Measurements from ENCODE around the gene KRT84. TPM values are rescaled to one million over a fixed set of nuclear protein-coding genes. Genes with fewer than 3 reads are reported as not detected.

Gene KRT84
- total RNA-seq, 1 donor from 2014 or later, result not detected

DNA sequence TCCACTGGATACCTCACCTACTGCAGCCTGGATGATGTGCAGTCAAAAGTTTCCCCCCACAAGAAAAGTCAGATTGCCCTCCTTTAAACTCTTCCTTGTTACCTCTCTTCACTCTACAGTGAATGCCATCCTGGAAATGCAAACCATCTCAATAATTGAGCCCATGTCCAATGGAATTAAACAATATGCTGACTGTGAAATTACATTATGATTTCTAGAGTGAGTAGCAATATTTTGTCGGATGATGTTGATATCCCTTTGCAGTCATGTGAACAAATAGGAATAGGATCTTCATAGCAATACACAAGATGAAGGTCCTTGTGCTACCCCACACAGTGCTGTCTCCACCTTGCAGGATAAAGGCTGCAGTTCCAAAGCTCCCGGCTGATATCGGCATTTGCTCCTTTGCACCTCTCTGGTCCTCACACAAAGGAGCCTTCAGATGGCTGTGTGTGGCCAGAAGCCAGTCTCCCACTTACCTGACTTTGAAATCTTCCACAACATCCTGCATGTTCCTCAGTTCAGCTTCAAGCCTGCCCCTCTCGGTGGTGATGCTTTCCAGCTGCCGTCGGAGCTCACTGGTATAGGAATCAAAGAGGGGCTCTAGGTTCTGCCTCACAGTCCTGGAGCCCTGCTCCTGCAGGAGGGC is 47.2 kb upstream of the KRT84 start:
- DNase-seq (ENCODE audit: extremely low spot score, unreplicated experiment), result no peak
- TF ChIP-seq CTCF (IDR thresholded peaks at IDR 0.05), result no peak
- Mint-ChIP-seq H3K27ac (ENCODE audit: unreplicated experiment) (no peak overlapping the region), H3K27me3 (ENCODE audit: unreplicated experiment) (peaks cover 58% of the 10 kb centered on the region), H3K9me3 (ENCODE audit: unreplicated experiment) (no peaks in the 10 kb centered on the region), H3K4me3 (ENCODE audit: unreplicated experiment) (no peak overlapping the region), H3K4me1 (ENCODE audit: unreplicated experiment) (no peaks in the 10 kb centered on the region), H3K36me3 (ENCODE audit: unreplicated experiment) (no peaks in the 10 kb centered on the region)

GRCh38 chr12:52428121-52428520 is 42.7 kb upstream of the KRT84 start:
- H3K4me1 Mint-ChIP-seq (ENCODE audit: unreplicated experiment), result no peaks in the 10 kb centered on the region
- TF ChIP-seq CTCF (IDR thresholded peaks at IDR 0.05), result no peak
- H3K9me3 Mint-ChIP-seq (ENCODE audit: unreplicated experiment), result no peaks in the 10 kb centered on the region
- DNase-seq (ENCODE audit: extremely low spot score, unreplicated experiment), result no peak
- no peak overlapping the region for H3K4me3 Mint-ChIP-seq (ENCODE audit: unreplicated experiment)
- no peak overlapping the region for H3K27ac Mint-ChIP-seq (ENCODE audit: unreplicated experiment)
- H3K36me3 Mint-ChIP-seq (ENCODE audit: unreplicated experiment), result no peaks in the 10 kb centered on the region
- peaks cover 71% of the 10 kb centered on the region for H3K27me3 Mint-ChIP-seq (ENCODE audit: unreplicated experiment)

DNA sequence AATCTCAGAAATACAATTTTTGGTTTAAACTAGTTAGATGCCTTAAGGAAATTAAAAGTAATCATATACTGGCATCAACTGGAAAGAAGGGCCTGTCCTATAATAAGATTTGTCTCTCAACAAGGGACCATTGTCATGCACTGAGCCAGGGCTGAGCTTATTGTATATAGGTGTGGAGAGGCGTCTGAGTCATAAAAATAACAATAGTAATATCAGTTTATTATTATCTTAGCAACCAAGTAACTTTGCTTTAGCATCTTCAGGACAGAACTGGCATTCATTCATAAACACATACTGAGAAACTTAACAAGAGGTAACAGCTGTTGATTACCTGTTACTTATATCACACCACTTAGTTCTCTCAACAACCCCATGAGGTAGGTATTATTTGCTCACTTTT is 41.6 kb upstream of the KRT84 start:
- Mint-ChIP-seq H3K27me3 (ENCODE audit: unreplicated experiment) (peaks cover 71% of the 10 kb centered on the region), H3K4me3 (ENCODE audit: unreplicated experiment) (no peak overlapping the region), H3K27ac (ENCODE audit: unreplicated experiment) (no peak overlapping the region), H3K9me3 (ENCODE audit: unreplicated experiment) (no peaks in the 10 kb centered on the region), H3K36me3 (ENCODE audit: unreplicated experiment) (no peaks in the 10 kb centered on the region), H3K4me1 (ENCODE audit: unreplicated experiment) (no peaks in the 10 kb centered on the region)
- DNase-seq (ENCODE audit: extremely low spot score, unreplicated experiment), result no peak
- TF ChIP-seq CTCF (IDR thresholded peaks at IDR 0.05), result no peak

- no peak for TF ChIP-seq CTCF (IDR thresholded peaks at IDR 0.05)
- no peak for DNase-seq (ENCODE audit: extremely low spot score, unreplicated experiment)
- H3K36me3 Mint-ChIP-seq (ENCODE audit: unreplicated experiment), result no peaks in the 10 kb centered on the region
- no peak overlapping the region for H3K4me3 Mint-ChIP-seq (ENCODE audit: unreplicated experiment)
- no peak overlapping the region for H3K27ac Mint-ChIP-seq (ENCODE audit: unreplicated experiment)
- H3K4me1 Mint-ChIP-seq (ENCODE audit: unreplicated experiment), result no peaks in the 10 kb centered on the region
- peaks cover 76% of the 10 kb centered on the region for H3K27me3 Mint-ChIP-seq (ENCODE audit: unreplicated experiment)
- no peaks in the 10 kb centered on the region for H3K9me3 Mint-ChIP-seq (ENCODE audit: unreplicated experiment)
Measured at GRCh38 chr12:52426034-52426433, 40.6 kb upstream of the KRT84 start.

DNA sequence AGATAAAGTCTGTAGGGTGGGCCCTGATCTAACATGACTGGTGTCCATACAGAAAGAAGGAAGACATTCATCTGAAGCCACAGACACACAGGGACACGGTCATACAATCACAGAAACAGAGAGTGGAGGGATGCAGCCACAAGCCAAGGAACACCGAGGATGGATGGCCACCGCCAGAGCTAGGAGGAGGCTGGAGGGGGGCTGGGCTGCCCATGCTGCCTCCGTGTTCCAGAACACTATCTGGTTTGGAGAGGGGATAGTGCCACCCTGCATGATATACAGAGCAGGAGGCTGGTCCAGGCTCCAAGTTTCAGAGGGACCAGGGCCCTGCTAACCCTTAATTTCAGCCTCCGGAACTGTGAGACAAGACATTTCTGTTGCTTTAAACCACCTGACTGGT is 40.0 kb upstream of the KRT84 start:
- DNase-seq (ENCODE audit: extremely low spot score, unreplicated experiment), result no peak
- Mint-ChIP-seq H3K4me1 (ENCODE audit: unreplicated experiment) (no peaks in the 10 kb centered on the region), H3K4me3 (ENCODE audit: unreplicated experiment) (no peak overlapping the region), H3K27ac (ENCODE audit: unreplicated experiment) (no peak overlapping the region), H3K27me3 (ENCODE audit: unreplicated experiment) (peaks cover 72% of the 10 kb centered on the region), H3K36me3 (ENCODE audit: unreplicated experiment) (no peaks in the 10 kb centered on the region), H3K9me3 (ENCODE audit: unreplicated experiment) (no peaks in the 10 kb centered on the region)
- no peak for TF ChIP-seq CTCF (IDR thresholded peaks at IDR 0.05)
